Nephron (organoid): ENCODE results near the gene C1S.

Experiments used
- H3K27ac Mint-ChIP-seq, 3 experiments: 2 replicates each; pipeline ENCODE4 v1.8.0; 2020; ENCODE audit warnings: mixed read lengths in 3 of 3, mild to moderate bottlenecking in 2 of 3, moderate library complexity in 1 of 3
- H3K27me3 Mint-ChIP-seq: 2 replicates; pipeline ENCODE4 v1.8.0; 2021; ENCODE audit warnings: low read depth, mild to moderate bottlenecking, moderate library complexity, mixed read lengths
- H3K36me3 Mint-ChIP-seq: 2 replicates; pipeline ENCODE4 v1.8.0; 2020; ENCODE audit warnings: low read depth, mixed read lengths
- H3K4me1 Mint-ChIP-seq: 2 replicates; pipeline ENCODE4 v1.8.0; 2020; ENCODE audit warnings: mixed read lengths
- H3K4me3 Mint-ChIP-seq, 3 experiments: 2 replicates each; pipeline ENCODE4 v1.8.0; 2020; ENCODE audit warnings: mild to moderate bottlenecking in 3 of 3, mixed read lengths in 3 of 3, moderate library complexity in 2 of 3
- H3K9me3 Mint-ChIP-seq: 2 replicates; pipeline ENCODE4 v1.8.0; 2020; ENCODE audit warnings: mixed read lengths
- CTCF ChIP-seq, 3 experiments: fragments of 200-600 bp; sonication (generic); IDR thresholded peaks; one replicate each; pipeline ENCODE4 v1.5.0; 2021; ENCODE audit warnings: antibody characterized with exemption in 3 of 3; ENCODE audit not compliant: unreplicated experiment in 3 of 3

Gene C1S

GRCh38 chr12:7075939-7076338, 15.4 kb downstream of the C1S start:
- H3K9me3 Mint-ChIP-seq, result no peaks in the 10 kb centered on the region
- H3K36me3 Mint-ChIP-seq, result no peaks in the 10 kb centered on the region
- no peaks in the 10 kb centered on the region for H3K4me1 Mint-ChIP-seq
- no peak overlapping the region for H3K4me3 Mint-ChIP-seq
- peaks cover 7% of the 10 kb centered on the region for H3K27me3 Mint-ChIP-seq
- no peak overlapping the region for H3K27ac Mint-ChIP-seq
- no peak for TF ChIP-seq CTCF (IDR thresholded peaks at IDR 0.05; ENCODE audit: unreplicated experiment in 3 of 3)

- peaks cover 7% of the 10 kb centered on the region for H3K27me3 Mint-ChIP-seq
- H3K36me3 Mint-ChIP-seq, result no peaks in the 10 kb centered on the region
- no peaks in the 10 kb centered on the region for H3K4me1 Mint-ChIP-seq
- TF ChIP-seq CTCF (IDR thresholded peaks at IDR 0.05; ENCODE audit: unreplicated experiment in 3 of 3), result no peak
- no peak overlapping the region for H3K27ac Mint-ChIP-seq
- no peaks in the 10 kb centered on the region for H3K9me3 Mint-ChIP-seq
- H3K4me3 Mint-ChIP-seq, result no peak overlapping the region
These were observed 16.0 kb downstream of the C1S start for GRCh38 chr12:7076493-7076892.

DNA sequence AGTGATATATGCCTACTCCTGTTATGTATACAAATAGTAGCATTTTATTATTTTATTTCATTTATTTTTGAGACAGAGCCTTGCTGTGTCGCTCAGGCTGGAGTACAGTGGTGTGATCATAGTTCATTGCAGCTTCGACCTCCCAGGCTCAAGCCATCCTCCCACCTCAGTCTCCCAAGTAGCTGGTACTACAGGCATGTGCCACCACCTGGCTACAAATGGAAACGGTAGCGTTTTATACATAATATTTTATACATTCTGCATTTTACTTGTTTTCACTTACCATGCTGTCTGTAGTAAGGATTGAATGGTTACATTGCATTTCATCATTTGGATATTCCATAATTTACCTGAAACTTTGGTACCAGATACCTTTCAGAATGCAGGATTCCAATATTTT, 17.6 kb downstream of the C1S start:
- TF ChIP-seq CTCF (IDR thresholded peaks at IDR 0.05; ENCODE audit: unreplicated experiment in 3 of 3), result no peak
- no peak overlapping the region for H3K4me3 Mint-ChIP-seq

GRCh38 chr12:7079826-7080125, 19.3 kb downstream of the C1S start:
- Mint-ChIP-seq H3K27ac (no peak overlapping the region), H3K36me3 (peaks cover 11% of the 10 kb centered on the region), H3K4me3 (no peak overlapping the region), H3K4me1 (no peaks in the 10 kb centered on the region), H3K9me3 (peaks cover 4% of the 10 kb centered on the region), H3K27me3 (peaks cover 3% of the 10 kb centered on the region)
- no peak for TF ChIP-seq CTCF (IDR thresholded peaks at IDR 0.05; ENCODE audit: unreplicated experiment in 3 of 3)

More for the DNA sequence above, 17.6 kb downstream of the C1S start:
- Mint-ChIP-seq H3K9me3 (peaks cover 2% of the 10 kb centered on the region), H3K4me1 (no peaks in the 10 kb centered on the region), H3K27ac (no peak overlapping the region), H3K27me3 (peaks cover 3% of the 10 kb centered on the region), H3K36me3 (peaks cover 8% of the 10 kb centered on the region)

DNA sequence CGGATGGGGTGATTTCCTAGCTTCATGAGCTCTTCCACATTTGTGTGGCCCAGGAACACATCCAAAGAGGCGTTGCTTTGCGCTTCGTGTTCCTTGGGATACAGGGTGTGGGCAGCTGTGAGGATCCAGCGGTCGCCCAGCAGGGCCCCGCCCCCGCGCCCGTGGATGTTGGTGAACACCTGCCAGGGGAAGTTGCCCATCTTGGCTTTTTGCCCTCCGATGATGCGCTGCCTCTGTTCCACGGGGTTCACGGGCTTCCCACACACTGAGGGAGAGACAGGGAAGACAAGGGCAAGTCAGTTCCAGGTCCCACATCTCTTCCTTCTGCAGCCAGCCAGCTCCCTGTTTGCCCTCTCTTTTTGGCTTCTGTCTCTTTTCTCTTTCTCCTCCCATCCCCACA, 20.5 kb downstream of the C1S start:
- Mint-ChIP-seq H3K36me3 (peaks cover 11% of the 10 kb centered on the region), H3K27me3 (peaks cover 3% of the 10 kb centered on the region), H3K9me3 (peaks cover 4% of the 10 kb centered on the region), H3K4me3 (no peak overlapping the region), H3K27ac (no peak overlapping the region), H3K4me1 (no peaks in the 10 kb centered on the region)
- TF ChIP-seq CTCF (IDR thresholded peaks at IDR 0.05; ENCODE audit: unreplicated experiment in 3 of 3), result no peak

GRCh38 chr12:7083125-7083524, 22.6 kb downstream of the C1S start:
- no peak for TF ChIP-seq CTCF (IDR thresholded peaks at IDR 0.05; ENCODE audit: unreplicated experiment in 3 of 3)
- Mint-ChIP-seq H3K4me1 (no peaks in the 10 kb centered on the region), H3K9me3 (peaks cover 4% of the 10 kb centered on the region), H3K4me3 (no peak overlapping the region), H3K27ac (no peak overlapping the region), H3K36me3 (peaks cover 11% of the 10 kb centered on the region), H3K27me3 (no peaks in the 10 kb centered on the region)
